HEK293 (cell line): Measurements from ENCODE around the gene YWHAG.

Experiments used
- CTCF ChIA-PET: fragments of 350-600 bp; formaldehyde crosslinking; extraction: SDS; loops from one replicate; lab custom pipeline; 2021; ENCODE audit warnings: antibody characterized with exemption; lab: Yijun Ruan, JAX
- POLR2A ChIA-PET: fragments of 300-600 bp; formaldehyde crosslinking; extraction: SDS; loops from one replicate; lab custom pipeline; 2020; ENCODE audit warnings: antibody characterized with exemption, inconsistent platforms; lab: Yijun Ruan, JAX
- H3K27ac ChIP-seq: fragments of 200-500 bp; sonication (Bioruptor generic); 2 replicates; pipeline ENCODE4 v1.5.1; 2014; ENCODE audit warnings: low read depth, low read length, control low read depth, inconsistent platforms; ENCODE audit errors: extremely low read depth
- H3K36me3 ChIP-seq, 2 experiments: fragments of 200-500 bp in 1 of 2; sonication (Bioruptor generic) in 1 of 2; 1 replicate in 1 of 2; 2 replicates in 1 of 2; pipeline ENCODE4 v1.5.1; 2014 to 2017; ENCODE audit warnings: inconsistent platforms in 2 of 2, low read length in 2 of 2; ENCODE audit not compliant: control insufficient read depth in 2 of 2, insufficient read depth in 1 of 2
- H3K4me1 ChIP-seq: fragments of 200-500 bp; sonication (Bioruptor generic); 2 replicates; pipeline ENCODE4 v1.5.1; 2014; ENCODE audit warnings: mild to moderate bottlenecking, low read length, inconsistent platforms; ENCODE audit not compliant: control insufficient read depth, insufficient read depth
- H3K4me3 ChIP-seq: 2 replicates; pipeline ENCODE4 v1.5.1; 2011; ENCODE audit warnings: low read depth, mild to moderate bottlenecking, control low read depth, low read length, moderate library complexity
- H3K9me3 ChIP-seq: fragments of 200-500 bp; sonication (Bioruptor generic); 2 replicates; pipeline ENCODE4 v1.5.1; 2014; ENCODE audit warnings: low read depth, low read length, inconsistent platforms; ENCODE audit not compliant: control insufficient read depth, insufficient read depth
- FEZF1 ChIP-seq: fragments of 450-650 bp; formaldehyde crosslinking; IDR thresholded peaks from 2 replicates; pipeline ENCODE4 v1.5.1; 2016; ENCODE audit warnings: missing biosample characterization, missing genetic modification characterization
- GLIS1 ChIP-seq: fragments of 450-650 bp; formaldehyde crosslinking; IDR thresholded peaks from 2 replicates; pipeline ENCODE4 v1.5.1; 2016; ENCODE audit warnings: missing biosample characterization, missing genetic modification characterization
- MEIS1 ChIP-seq: sonication (generic); formaldehyde crosslinking; IDR thresholded peaks from 2 replicates; pipeline ENCODE4 v1.8.1; 2022; ENCODE audit warnings: missing genetic modification reagents, mild to moderate bottlenecking, borderline replicate concordance
- OVOL3 ChIP-seq: fragments of 450-650 bp; formaldehyde crosslinking; IDR thresholded peaks from 2 replicates; pipeline ENCODE4 v1.5.1; 2016; ENCODE audit warnings: missing biosample characterization, missing genetic modification characterization
- PATZ1 ChIP-seq: fragments of 450-650 bp; formaldehyde crosslinking; IDR thresholded peaks from 2 replicates; pipeline ENCODE4 v1.5.1; 2016; ENCODE audit warnings: missing biosample characterization, missing genetic modification characterization
- PRDM6 ChIP-seq: fragments of 450-650 bp; formaldehyde crosslinking; IDR thresholded peaks from 2 replicates; pipeline ENCODE4 v1.5.1; 2017; ENCODE audit warnings: missing biosample characterization, missing genetic modification characterization
- SETDB1 ChIP-seq: IDR thresholded peaks from one replicate; pipeline ENCODE4 v1.6.1; 2017; ENCODE audit warnings: mild to moderate bottlenecking, low read length, moderate library complexity, mixed read lengths; ENCODE audit not compliant: insufficient read length
- ZBTB7A ChIP-seq: fragments of 450-650 bp; formaldehyde crosslinking; IDR thresholded peaks from 2 replicates; pipeline ENCODE4 v1.5.1; 2016; ENCODE audit warnings: low read depth, missing biosample characterization, missing genetic modification characterization
- ZFP3 ChIP-seq: fragments of 450-650 bp; formaldehyde crosslinking; IDR thresholded peaks from 2 replicates; pipeline ENCODE4 v1.5.1; 2016; ENCODE audit warnings: low read depth, missing biosample characterization, missing genetic modification characterization
- ZNF202 ChIP-seq: fragments of 450-650 bp; formaldehyde crosslinking; IDR thresholded peaks from 2 replicates; pipeline ENCODE4 v1.5.1; 2016; ENCODE audit warnings: missing biosample characterization, missing genetic modification characterization, borderline replicate concordance
- ZNF362 ChIP-seq: fragments of 450-650 bp; formaldehyde crosslinking; IDR thresholded peaks from 2 replicates; pipeline ENCODE4 v1.5.1; 2016; ENCODE audit warnings: missing biosample characterization, missing genetic modification characterization
- ZNF423 ChIP-seq: fragments of 450-650 bp; formaldehyde crosslinking; IDR thresholded peaks from 2 replicates; pipeline ENCODE4 v1.5.1; 2016; ENCODE audit warnings: missing biosample characterization, missing genetic modification characterization
- ZNF433 ChIP-seq: fragments of 450-650 bp; formaldehyde crosslinking; IDR thresholded peaks from 2 replicates; pipeline ENCODE4 v1.5.1; 2016; ENCODE audit warnings: missing biosample characterization, missing genetic modification characterization, low read depth
- ZNF518A ChIP-seq: fragments of 450-650 bp; formaldehyde crosslinking; conservative IDR thresholded peaks from 2 replicates; pipeline ENCODE4 v1.5.1; 2016; ENCODE audit warnings: low read depth, missing biosample characterization, missing genetic modification characterization
- ZNF561 ChIP-seq: fragments of 450-650 bp; IDR thresholded peaks from 2 replicates; pipeline ENCODE4 v1.5.1; 2018; ENCODE audit warnings: missing biosample characterization, missing genetic modification characterization, borderline replicate concordance
- ZNF621 ChIP-seq: fragments of 450-650 bp; formaldehyde crosslinking; IDR thresholded peaks from 2 replicates; pipeline ENCODE4 v1.5.1; 2017; ENCODE audit warnings: missing biosample characterization, missing genetic modification characterization
- ZNF639 ChIP-seq: fragments of 450-650 bp; formaldehyde crosslinking; IDR thresholded peaks from 2 replicates; pipeline ENCODE4 v1.5.1; 2016; ENCODE audit warnings: missing biosample characterization, missing genetic modification characterization
- ZNF660 ChIP-seq: fragments of 450-650 bp; IDR thresholded peaks from 2 replicates; pipeline ENCODE4 v1.5.1; 2018; ENCODE audit warnings: missing biosample characterization, mild to moderate bottlenecking, missing genetic modification characterization
- ZNF677 ChIP-seq: fragments of 450-650 bp; IDR thresholded peaks from 2 replicates; pipeline ENCODE4 v1.5.0; 2018; ENCODE audit warnings: missing biosample characterization, mild to moderate bottlenecking, missing genetic modification characterization, moderate library complexity
- ZNF792 ChIP-seq: fragments of 450-650 bp; formaldehyde crosslinking; IDR thresholded peaks from 2 replicates; pipeline ENCODE4 v1.5.1; 2016; ENCODE audit warnings: missing biosample characterization, missing genetic modification characterization
- ZSCAN16 ChIP-seq: fragments of 450-650 bp; formaldehyde crosslinking; IDR thresholded peaks from 2 replicates; pipeline ENCODE4 v1.5.1; 2016; ENCODE audit warnings: missing biosample characterization, missing genetic modification characterization
- ZSCAN23 ChIP-seq: fragments of 450-650 bp; formaldehyde crosslinking; IDR thresholded peaks from 2 replicates; pipeline ENCODE4 v1.5.1; 2016; ENCODE audit warnings: missing biosample characterization, missing genetic modification characterization

The YWHAG gene

GRCh38 chr7:76330673-76331072, 28.1 kb downstream of the YWHAG start:
- Histone ChIP-seq H3K4me3 (no peak overlapping the region), H3K27ac (no peak overlapping the region), H3K4me1 (0 out of 2 replicates have a peak, but pooled peaks cover 8% of the 10 kb centered on the region), H3K9me3 (no peaks in the 10 kb centered on the region), H3K36me3 (peaks cover 16 to 46% of the 10 kb centered on the region in 2 experiments)
- TF ChIP-seq ZNF362 (tag by site-specific recombination) (no peak), OVOL3 (tag by site-specific recombination) (no peak), GLIS1 (no peak), ZNF660 (tag by site-specific recombination) (no peak)
- POLR2A ChIA-PET, result no interaction called here
- CTCF ChIA-PET, result interaction anchor here (1.0 kb wide), 1 partner anchor 93 kb away, joined by 3 read pairs; no protein-coding TSS in a partner anchor

- 0 out of 2 replicates have a peak, but pooled peaks cover 8% of the 10 kb centered on the region for H3K4me1 ChIP-seq
- CTCF ChIA-PET, result interaction anchor here (1.0 kb wide), 1 partner anchor 93 kb away, joined by 3 read pairs; no protein-coding TSS in a partner anchor
- H3K4me3 ChIP-seq, result no peak overlapping the region
- no peak for TF ChIP-seq MEIS1 (CRISPR knock-in tag)
- no peak for TF ChIP-seq SETDB1
- TF ChIP-seq ZBTB7A, result no peak
- TF ChIP-seq ZNF621 (tag by site-specific recombination), result no peak
- TF ChIP-seq ZNF677 (tag by site-specific recombination), result no peak
- no peak for TF ChIP-seq ZNF561
- TF ChIP-seq ZFP3 (tag by site-specific recombination), result no peak
- no peak for TF ChIP-seq ZNF202 (tag by site-specific recombination)
- TF ChIP-seq ZNF433, result no peak
- no peak for TF ChIP-seq PATZ1 (tag by site-specific recombination)
- TF ChIP-seq ZNF792 (tag by site-specific recombination), result no peak
- no peak for TF ChIP-seq ZSCAN23
- no peak for TF ChIP-seq PRDM6 (tag by site-specific recombination)
- no peak for TF ChIP-seq FEZF1 (tag by site-specific recombination)
- no peak for TF ChIP-seq ZNF639 (tag by site-specific recombination)
- TF ChIP-seq ZSCAN16, result no peak
- no peak for TF ChIP-seq ZNF518A
- no peak for TF ChIP-seq ZNF423 (tag by site-specific recombination)
- TF ChIP-seq, all 188 proteins: peak for 0
- POLR2A ChIA-PET, result no interaction called here
- Histone ChIP-seq H3K36me3 (peaks cover 20 to 48% of the 10 kb centered on the region in 2 experiments), H3K9me3 (no peaks in the 10 kb centered on the region), H3K27ac (no peak overlapping the region)
Measured at GRCh38 chr7:76330261-76330660, 28.5 kb downstream of the YWHAG start.
